GM12801 (cell line): ENCODE results near the gene HDDC3.

Source experiments
- CTCF ChIP-seq: IDR thresholded peaks from one replicate; pipeline ENCODE4 v1.5.1; 2011; ENCODE audit warnings: control low read depth; ENCODE audit not compliant: insufficient read length; ENCODE audit errors: extremely low read depth

HDDC3 gene

GRCh38 chr15:90883976-90884718 lies 48.2 kb downstream of the HDDC3 start, which contains the start of gene FES:
TSS of gene FES (plus strand) at chr15:90884504. CDS start at chr15:90885046, 542 bp downstream.
- TF ChIP-seq CTCF, result no peak

DNA sequence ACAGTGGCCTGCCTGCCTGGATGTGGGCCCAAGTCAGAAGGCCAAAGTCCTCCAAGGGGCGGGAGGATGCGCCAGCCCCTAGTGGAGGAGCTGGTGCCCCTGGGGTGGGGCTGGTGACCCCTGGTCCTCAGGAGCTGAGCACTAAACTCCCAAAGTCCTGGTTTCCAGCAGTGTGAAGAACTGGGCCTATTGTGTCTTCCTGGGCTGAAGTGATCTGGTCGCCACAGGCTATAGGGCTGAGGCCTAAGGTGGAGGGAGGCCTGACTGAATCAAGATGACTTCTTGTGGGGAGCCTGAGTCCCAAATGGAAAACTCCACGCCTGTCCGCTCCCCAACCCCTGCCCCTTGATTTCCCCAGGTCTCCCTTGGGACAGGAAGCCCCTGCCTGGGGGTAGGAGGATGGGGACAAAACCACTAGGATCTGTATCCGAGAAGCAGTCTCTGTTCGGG lies 48.8 kb downstream of the HDDC3 start:
- no peak for TF ChIP-seq CTCF

DNA sequence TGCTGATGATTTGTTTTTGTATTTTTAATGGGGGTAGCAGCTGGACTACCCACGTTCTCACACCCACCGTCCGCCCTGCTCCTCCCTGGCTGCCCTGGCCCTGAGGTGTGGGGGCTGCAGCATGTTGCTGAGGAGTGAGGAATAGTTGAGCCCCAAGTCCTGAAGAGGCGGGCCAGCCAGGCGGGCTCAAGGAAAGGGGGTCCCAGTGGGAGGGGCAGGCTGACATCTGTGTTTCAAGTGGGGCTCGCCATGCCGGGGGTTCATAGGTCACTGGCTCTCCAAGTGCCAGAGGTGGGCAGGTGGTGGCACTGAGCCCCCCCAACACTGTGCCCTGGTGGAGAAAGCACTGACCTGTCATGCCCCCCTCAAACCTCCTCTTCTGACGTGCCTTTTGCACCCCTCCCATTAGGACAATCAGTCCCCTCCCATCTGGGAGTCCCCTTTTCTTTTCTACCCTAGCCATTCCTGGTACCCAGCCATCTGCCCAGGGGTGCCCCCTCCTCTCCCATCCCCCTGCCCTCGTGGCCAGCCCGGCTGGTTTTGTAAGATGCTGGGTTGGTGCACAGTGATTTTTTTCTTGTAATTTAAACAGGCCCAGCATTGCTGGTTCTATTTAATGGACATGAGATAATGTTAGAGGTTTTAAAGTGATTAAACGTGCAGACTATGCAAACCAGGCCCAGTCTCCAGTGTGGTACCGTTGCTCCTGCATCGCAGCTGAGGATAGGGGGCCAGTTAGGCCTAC lies 49.4 kb downstream of the HDDC3 start:
- no peak for TF ChIP-seq CTCF

DNA sequence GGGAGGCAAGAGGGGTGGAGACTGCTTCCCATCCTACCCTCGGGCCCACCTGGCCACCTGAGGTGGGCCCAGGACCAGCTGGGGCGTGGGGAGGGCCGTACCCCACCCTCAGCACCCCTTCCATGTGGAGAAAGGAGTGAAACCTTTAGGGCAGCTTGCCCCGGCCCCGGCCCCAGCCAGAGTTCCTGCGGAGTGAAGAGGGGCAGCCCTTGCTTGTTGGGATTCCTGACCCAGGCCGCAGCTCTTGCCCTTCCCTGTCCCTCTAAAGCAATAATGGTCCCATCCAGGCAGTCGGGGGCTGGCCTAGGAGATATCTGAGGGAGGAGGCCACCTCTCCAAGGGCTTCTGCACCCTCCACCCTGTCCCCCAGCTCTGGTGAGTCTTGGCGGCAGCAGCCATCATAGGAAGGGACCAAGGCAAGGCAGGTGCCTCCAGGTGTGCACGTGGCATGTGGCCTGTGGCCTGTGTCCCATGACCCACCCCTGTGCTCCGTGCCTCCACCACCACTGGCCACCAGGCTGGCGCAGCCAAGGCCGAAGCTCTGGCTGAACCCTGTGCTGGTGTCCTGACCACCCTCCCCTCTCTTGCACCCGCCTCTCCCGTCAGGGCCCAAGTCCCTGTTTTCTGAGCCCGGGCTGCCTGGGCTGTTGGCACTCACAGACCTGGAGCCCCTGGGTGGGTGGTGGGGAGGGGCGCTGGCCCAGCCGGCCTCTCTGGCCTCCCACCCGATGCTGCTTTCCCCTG lies 50.2 kb downstream of the HDDC3 start:
- no peak for TF ChIP-seq CTCF

- no peak for TF ChIP-seq CTCF
Observed at GRCh38 chr15:90881181-90881977, 51.0 kb downstream of the HDDC3 start.

GRCh38 chr15:90880381-90881145 lies 51.8 kb downstream of the HDDC3 start:
- TF ChIP-seq CTCF, result no peak
